IPS DF 4.7 (cell line): ENCODE measurements around the gene RHBG.

Source experiments
- DNase-seq: peaks from one replicate; pipeline ENCODE4 v3.0.0-alpha.2; 2013; ENCODE audit warnings: low spot score; ENCODE audit errors: extremely low read depth

Gene RHBG

DNA sequence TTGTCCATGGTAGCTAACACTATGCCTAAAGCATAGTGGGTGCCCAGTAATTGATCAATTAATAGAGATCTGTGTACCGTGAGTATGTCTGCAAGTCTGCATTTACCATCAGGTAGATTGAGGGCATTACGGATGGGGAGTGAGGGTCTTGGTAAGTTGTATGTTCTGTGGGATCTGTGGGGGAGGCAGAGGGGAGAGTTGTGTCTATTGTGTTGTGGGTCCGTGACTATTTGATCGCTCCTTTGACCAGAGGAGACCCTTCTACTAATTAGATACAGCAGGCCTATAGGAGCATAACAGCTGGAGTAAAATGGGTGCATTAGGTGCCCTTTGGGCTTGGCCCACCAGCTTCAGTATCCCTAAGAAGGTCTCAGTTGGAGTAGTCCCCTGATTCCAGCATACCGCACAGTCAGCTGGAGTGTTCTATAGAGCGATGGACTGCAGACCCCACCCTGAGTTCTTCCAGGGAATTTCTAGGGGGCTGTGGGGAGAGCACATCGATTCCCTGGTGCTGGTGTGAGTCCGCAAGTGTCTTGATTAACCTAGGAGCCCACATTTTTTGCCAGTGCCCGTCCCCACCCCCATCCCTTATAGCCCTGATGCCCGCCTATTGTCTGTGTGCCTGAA lies 55.9 kb downstream of the RHBG start:
- DNase-seq = no peak

DNA sequence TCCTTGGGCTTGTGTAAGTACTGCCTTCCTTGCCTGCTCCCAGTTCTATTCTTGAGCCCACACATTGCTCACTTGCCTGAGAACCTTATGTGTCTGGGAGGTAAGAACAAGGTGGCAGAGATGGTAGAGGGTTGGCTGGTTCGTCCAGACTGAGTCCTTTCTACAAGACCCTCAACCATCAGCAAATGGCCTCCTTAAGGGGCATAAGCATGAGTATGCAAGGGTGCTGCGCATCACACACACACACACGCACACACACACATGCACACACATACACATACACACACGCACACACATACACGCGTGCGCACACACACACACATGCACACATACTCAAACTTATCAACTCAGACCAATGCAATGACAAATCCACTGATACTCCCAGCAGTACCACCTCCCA lies 56.9 kb downstream of the RHBG start:
- no peak for DNase-seq

DNA sequence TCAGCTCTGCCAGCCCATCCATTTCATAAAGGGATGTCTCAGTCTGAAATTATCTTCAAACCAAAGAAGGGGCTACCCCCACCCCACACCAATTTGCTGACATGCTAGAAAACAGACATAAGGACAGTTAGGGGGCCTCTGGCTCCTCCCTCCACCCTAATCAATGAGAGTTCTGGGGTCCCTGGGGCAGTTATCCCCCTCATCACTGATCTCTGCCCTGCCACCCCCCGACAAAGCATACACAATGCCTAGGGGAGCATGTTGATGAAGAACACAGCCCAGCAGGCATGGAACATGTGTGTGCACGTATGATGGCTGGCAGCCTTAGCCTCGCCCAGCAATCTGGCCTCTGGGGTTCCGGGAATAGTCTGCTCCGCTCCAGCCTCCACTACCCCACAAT lies 58.9 kb downstream of the RHBG start:
- DNase-seq = no peak

DNA sequence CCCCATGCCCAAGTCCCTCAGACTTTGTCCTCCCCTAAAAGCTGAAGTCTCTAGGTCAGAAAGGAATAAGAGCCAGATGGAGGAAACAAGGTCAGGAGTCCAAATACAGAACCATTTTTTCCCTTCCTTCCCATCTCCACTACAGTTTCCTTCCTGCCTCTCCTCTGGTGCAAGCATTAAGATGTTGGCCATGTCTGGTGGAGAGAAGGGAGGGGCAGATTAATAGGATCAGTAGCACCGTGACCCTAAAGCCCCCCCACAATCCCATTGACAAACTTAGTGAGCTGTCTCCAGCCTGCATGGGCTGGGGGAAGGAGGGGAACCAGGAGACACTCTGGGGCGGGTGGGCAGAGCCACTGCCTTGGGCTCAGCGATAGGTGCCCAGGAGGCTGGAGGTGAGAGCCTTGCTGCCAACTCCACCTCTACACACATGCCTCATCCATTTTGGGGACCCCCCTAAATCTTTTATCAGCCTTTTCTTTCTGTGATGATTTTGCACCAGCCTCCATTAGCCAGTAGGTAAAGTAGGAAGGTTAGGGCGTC lies 59.8 kb downstream of the RHBG start:
- no peak for DNase-seq

DNA sequence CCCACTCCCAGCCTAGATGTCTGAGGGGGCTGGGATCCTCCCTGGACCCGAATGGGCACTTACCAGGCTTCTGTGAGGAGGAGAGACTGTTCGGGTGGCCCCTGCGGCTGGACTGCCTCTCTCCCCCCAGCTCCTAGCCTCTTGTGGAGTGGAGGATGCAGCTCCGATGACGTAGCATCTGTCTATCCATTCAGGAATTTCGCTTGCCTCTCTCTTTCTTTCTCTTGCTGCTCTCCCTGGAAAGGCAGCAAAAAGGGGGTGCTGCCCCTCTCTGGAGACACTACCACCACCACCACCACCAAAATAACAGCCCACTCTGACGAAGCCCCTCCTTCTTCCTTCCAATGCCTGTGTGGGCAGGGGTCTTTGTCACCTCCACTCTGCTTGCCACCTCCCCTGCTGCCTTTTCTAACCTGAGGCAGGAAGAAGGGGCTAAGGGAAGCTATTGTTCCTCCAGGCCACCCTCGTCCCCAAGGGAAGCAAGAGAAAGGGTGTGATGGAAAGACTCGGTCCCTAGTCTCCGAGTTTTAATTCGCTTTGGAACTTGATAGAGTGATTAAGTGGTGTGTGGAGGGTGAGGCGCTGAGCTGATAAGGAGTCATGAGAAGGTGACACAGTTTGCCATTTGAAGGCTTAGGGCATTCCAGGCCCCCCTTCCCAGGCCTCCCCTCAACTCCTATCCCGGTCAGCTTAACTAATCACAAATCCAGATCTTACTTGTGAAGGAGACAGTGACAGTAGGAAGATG lies 60.5 kb downstream of the RHBG start:
- no peak for DNase-seq

DNA sequence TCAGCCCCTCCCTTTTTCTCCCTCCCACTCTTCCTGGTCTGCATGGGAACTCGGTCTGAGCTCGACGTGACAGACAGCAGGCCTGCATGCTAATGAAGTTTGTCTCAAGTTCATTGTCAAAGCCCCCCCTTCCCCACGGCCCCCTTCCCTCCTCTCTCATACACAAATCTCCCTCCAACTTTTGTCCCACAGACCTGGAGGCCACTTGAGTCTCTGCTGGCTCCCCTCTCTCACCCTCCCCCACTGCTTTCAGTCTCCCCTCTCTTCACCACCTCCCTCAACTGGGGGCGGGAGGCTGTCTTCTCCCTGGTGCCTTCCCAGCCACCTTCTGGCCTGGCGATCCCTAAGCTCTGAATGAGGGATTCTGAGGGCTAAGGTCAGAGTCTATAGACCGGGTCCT lies 61.3 kb downstream of the RHBG start:
- no peak for DNase-seq

DNA sequence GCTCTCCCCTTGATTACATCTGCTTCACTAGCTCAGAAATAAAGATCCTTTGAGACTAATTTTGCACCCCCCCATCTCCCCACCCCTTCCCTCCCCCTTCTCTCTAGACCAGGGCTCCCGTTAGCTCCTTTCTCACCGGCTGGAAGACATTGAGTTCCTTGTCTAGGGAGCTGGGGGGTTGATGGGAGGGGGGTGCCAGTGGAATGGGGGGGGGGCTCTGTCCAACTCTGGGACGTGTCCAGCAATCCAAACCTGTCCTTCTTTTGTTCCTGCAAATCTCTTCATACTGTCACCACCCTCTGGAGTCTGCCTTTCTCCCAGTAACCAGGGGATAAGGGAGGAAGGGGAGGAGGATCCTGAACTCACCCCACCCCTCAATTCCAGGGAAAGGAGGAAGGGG lies 61.9 kb downstream of the RHBG start:
- DNase-seq = no peak

DNA sequence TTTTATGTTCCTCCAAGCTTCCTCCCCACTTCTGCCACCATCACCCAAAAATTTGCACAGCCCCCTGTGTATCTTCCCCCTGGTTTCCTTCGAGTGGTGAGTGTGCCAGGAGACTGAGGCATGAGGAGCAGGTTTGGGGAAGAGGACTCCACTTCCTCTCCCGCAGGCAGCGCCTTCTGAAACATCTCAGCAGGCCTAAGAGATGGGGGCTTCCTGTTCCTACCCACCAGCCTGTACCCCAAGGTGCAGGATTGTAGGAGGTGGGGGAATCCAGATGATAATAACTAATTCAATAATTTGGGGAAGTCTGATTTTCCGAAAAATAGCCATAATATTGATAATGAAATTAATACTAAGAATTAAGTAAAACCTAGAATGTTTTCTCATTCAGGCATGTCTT lies 62.4 kb downstream of the RHBG start:
- no peak for DNase-seq

DNA sequence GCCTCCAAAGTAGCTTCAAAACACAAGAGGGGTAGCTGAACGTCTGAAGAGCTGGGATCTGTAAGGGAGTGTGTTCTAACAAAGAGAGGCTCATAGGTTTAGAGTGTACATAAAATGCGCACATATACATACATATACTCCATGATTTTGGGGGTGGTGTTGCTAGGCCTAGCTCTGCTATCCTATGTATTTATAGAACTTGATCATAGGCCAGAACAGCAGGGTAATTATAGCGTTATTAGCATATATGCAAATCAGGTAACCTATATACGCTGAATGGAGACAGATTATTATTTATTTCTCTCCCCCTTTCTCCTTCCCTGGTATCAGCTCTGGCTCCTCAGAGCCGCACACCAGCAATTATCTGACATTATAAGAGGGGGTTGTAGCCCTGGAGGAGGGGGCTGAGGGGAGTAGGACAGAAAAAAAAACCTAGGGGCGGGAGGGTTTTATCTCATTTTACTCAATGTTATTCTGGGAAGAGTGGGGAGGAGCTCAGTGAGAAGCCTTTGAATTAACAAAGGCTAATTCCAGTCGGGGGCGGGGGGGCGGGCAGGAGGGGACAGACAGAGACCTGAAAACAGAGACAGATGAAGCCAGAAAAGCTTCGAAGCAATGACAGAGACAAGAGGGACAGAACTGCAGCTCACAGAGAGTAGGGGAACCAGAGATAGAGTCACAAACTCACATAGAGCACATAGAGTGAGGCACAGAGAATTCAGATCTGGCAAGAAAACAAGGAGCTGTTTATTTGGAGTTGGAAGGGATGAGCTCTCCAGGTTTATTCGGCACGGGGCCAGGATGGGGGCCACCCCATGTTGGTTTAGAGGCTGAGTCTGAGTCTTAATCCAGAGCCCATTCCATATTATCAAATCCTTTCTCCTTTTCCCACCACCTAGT lies 63.0 kb downstream of the RHBG start:
- DNase-seq = no peak

DNA sequence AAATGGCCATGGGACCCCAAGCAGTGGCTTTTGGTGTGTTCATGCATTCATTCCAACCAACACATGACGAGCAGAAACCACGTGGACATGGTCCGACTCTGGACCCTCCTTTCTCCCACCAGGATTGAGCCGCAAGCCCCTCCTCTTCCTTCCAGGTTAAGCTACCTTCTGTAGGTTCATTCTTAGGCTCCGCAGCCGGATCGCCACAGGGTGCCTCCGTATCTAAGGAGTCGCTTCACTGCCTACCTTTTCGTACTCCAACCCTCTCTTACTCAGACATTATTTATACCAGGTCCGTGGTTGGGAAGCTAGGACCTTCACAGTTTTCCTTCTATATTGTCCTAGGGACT lies 63.6 kb downstream of the RHBG start:
- no peak for DNase-seq

DNA sequence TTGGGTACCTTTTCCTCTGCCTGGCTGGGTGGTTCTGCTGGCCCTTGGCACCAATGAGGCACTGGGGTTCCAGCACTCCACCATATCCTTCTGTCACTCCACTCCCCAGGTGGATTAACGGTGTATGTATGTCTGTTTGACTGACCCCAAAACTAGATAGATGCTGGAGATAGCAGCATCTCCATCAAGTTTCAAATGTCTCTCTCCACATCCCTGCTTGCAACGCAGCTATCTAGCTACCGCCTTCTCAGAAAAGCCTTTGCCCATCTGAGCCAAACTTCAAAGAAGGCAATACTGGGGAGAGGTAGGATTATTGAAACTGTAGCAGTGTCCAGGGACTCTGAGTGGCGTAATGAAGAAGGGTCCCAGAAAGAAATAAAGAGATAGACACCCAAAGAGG lies 64.0 kb downstream of the RHBG start:
- no peak for DNase-seq

DNA sequence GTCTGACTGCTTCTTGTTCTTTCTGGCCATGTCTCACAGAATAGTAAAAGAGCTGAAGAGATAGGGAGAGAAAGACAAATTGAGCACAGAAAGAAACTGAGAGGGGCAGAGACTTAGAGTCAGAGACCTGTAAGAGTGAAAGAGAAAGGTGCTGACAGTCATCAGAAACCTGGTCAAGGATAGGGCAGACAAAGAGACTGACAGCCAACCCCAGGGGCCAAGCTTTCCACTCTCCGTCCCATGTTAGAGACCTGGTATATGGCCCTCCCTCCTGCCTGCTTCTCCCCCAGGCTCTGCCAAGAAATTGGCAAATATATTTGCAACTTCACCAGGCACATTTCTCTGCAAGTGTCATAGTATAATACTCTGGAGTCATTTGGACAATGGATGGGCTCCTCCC lies 64.6 kb downstream of the RHBG start:
- DNase-seq = no peak
